ENCODE measurements around the gene KRTAP10-3. TPM values are rescaled to one million over a fixed set of nuclear protein-coding genes. Genes with fewer than 3 reads are reported as not detected.

KRTAP10-3 gene
- total and polyA plus RNA-seq, 9 of the 15 experiments (the other 6 are each of a cell fraction or from before 2014, with no cell fraction given), result not detected

- TF ChIP-seq EP400 (IDR thresholded peaks at IDR 0.05) (peak; percentile 65; the same call in 1 of the 2 replicates), SMARCA5 (IDR thresholded peaks at IDR 0.05) (peak; percentile 66; the same call in 1 of the 2 replicates), ZBTB17 (CRISPR knock-in tag; IDR thresholded peaks at IDR 0.05) (no peak), FOXM1 (IDR thresholded peaks at IDR 0.05; ENCODE audit: low read depth) (peak; percentile 76), FOXM1 (CRISPR knock-in tag; IDR thresholded peaks at IDR 0.05; ENCODE audit: low read depth) (no peak), GTF2A2 (tag; IDR thresholded peaks at IDR 0.05) (no peak), KDM4B (IDR thresholded peaks at IDR 0.05; ENCODE audit: borderline replicate concordance in 2 of 2, low read depth in 1 of 2) (no peak), TRIM28 (IDR thresholded peaks at IDR 0.05) (peak; percentile 91), SFPQ (IDR thresholded peaks at IDR 0.05; ENCODE audit: low read depth, low read length) (no peak), ZNF445 (CRISPR knock-in tag; IDR thresholded peaks at IDR 0.05; ENCODE audit: low read depth) (no peak), KLF16 (IDR thresholded peaks at IDR 0.05) (peak; percentile 93), PCBP1 (IDR thresholded peaks at IDR 0.05; ENCODE audit: low read depth, low read length, poor library complexity, severe bottlenecking) (no peak), NFATC3 (IDR thresholded peaks at IDR 0.05) (no peak), TEAD4 (IDR thresholded peaks at IDR 0.05; ENCODE audit: low read length) (peak; percentile 89), TEAD4 (CRISPR knock-in tag; IDR thresholded peaks at IDR 0.05; ENCODE audit: borderline replicate concordance) (no peak), GTF2F1 (IDR thresholded peaks at IDR 0.05; ENCODE audit: low read depth, low read length) (no peak), CBX5 (IDR thresholded peaks at IDR 0.05; ENCODE audit: borderline replicate concordance, low read depth) (peak; percentile 31; the same call in 1 of the 2 replicates), ATF3 (IDR thresholded peaks at IDR 0.05) (0 out of 2 replicates have a peak, but pooled peaks have one; percentile 23), ATF3 (CRISPR knock-in tag; conservative IDR thresholded peaks at IDR 0.05) (no peak), ELF2 (CRISPR knock-in tag; IDR thresholded peaks at IDR 0.05) (no peak), HDAC1 (IDR thresholded peaks at IDR 0.05) (peak in 1 of 2 experiments; percentile 58; a peak in 1 of 4 replicates), HLTF (IDR thresholded peaks at IDR 0.05) (0 out of 2 replicates have a peak, but pooled peaks have one; percentile 61), ZSCAN29 (IDR thresholded peaks at IDR 0.05) (no peak), RBFOX2 (IDR thresholded peaks at IDR 0.05; ENCODE audit: low read depth, low read length) (no peak), DIDO1 (tag; IDR thresholded peaks at IDR 0.05; ENCODE audit: low read depth) (peak; percentile 60; the same call in 1 of the 2 replicates), NFRKB (IDR thresholded peaks at IDR 0.05; ENCODE audit: low read depth) (peak; percentile 63; the same call in 1 of the 2 replicates), STAG1 (CRISPR knock-in tag; IDR thresholded peaks at IDR 0.05; ENCODE audit: borderline replicate concordance) (no peak), SRF (CRISPR knock-in tag; IDR thresholded peaks at IDR 0.05) (peak in 1 of 2 experiments; percentile 83; a peak in 2 of 4 replicates)
Observed at GRCh38 chr21:44593598-44594405, 35.2 kb upstream of the KRTAP10-3 start (continued).
